HEK293T (cell line): ENCODE data around the gene NAA38.

Source experiments
- ELF4 ChIP-seq: fragments of 450-650 bp; IDR thresholded peaks from 2 replicates; pipeline ENCODE4 v1.6.1; 2017; ENCODE audit warnings: antibody characterized with exemption
- FOXA1 ChIP-seq: fragments of 450-650 bp; IDR thresholded peaks from 2 replicates; pipeline ENCODE4 v1.6.1; 2016; ENCODE audit warnings: mild to moderate bottlenecking
- FOXK2 ChIP-seq: fragments of 450-650 bp; IDR thresholded peaks from 2 replicates; pipeline ENCODE4 v1.6.1; 2016; ENCODE audit warnings: mild to moderate bottlenecking
- FOXM1 ChIP-seq: fragments of 450-650 bp; IDR thresholded peaks from 2 replicates; pipeline ENCODE4 v1.6.1; 2017; ENCODE audit warnings: mild to moderate bottlenecking, borderline replicate concordance
- LEF1 ChIP-seq: fragments of 450-650 bp; IDR thresholded peaks from 2 replicates; pipeline ENCODE4 v1.6.1; 2017; ENCODE audit warnings: mild to moderate bottlenecking, borderline replicate concordance

- TF ChIP-seq FOXA1 (no peak), LEF1 (no peak), ELF4 (no peak), FOXK2 (no peak), FOXM1 (no peak)
Measured at GRCh38 chr17:7852919-7853690, 4.3 kb downstream of the NAA38 start.
